H9 (cell line): Measurements from ENCODE around the gene RALGAPA2. TPM values are rescaled to one million over a fixed set of nuclear protein-coding genes. Genes with fewer than 3 reads are reported as not detected.

Experiments
- DNase-seq: peaks from one replicate; pipeline ENCODE4 v3.0.0-alpha.2; 2017
- H2AFZ ChIP-seq: one replicate; pipeline ENCODE4 v1.6.1; 2013; ENCODE audit warnings: mild to moderate bottlenecking, low read length, control low read depth, moderate library complexity
- H2AK5ac ChIP-seq: 2 replicates; pipeline ENCODE4 v1.6.1; 2013; ENCODE audit warnings: low read length, control low read depth, mixed read lengths; ENCODE audit not compliant: insufficient read length
- H2BK120ac ChIP-seq: one replicate; pipeline ENCODE4 v1.6.1; 2013; ENCODE audit warnings: low read depth, mild to moderate bottlenecking, low read length, control low read depth, inconsistent platforms; ENCODE audit not compliant: poor library complexity, severe bottlenecking
- H2BK12ac ChIP-seq: 2 replicates; pipeline ENCODE4 v1.6.1; 2013; ENCODE audit warnings: low read length, control low read depth, mixed read lengths, low read depth; ENCODE audit not compliant: insufficient read length
- H2BK15ac ChIP-seq: 2 replicates; pipeline ENCODE4 v1.6.1; 2013; ENCODE audit warnings: low read depth, low read length, control low read depth
- H2BK20ac ChIP-seq: one replicate; pipeline ENCODE4 v1.6.1; 2013; ENCODE audit warnings: low read depth, mild to moderate bottlenecking, low read length, control low read depth, inconsistent platforms; ENCODE audit not compliant: poor library complexity, severe bottlenecking
- H2BK5ac ChIP-seq: 2 replicates; pipeline ENCODE4 v1.6.1; 2013; ENCODE audit warnings: low read length, control low read depth, mixed read lengths; ENCODE audit not compliant: insufficient read length
- H3K14ac ChIP-seq: 2 replicates; pipeline ENCODE4 v1.6.1; 2013; ENCODE audit warnings: low read length, control low read depth; ENCODE audit not compliant: insufficient read depth
- H3K18ac ChIP-seq: 2 replicates; pipeline ENCODE4 v1.6.1; 2013; ENCODE audit warnings: low read depth, mild to moderate bottlenecking, mixed read lengths, low read length, control low read depth; ENCODE audit not compliant: insufficient read length
- H3K23ac ChIP-seq: 2 replicates; pipeline ENCODE4 v1.6.1; 2013; ENCODE audit warnings: low read length, control low read depth, mixed read lengths, low read depth; ENCODE audit not compliant: insufficient read length
- H3K23me2 ChIP-seq: 2 replicates; pipeline ENCODE4 v1.6.1; 2013; ENCODE audit warnings: low read depth, mild to moderate bottlenecking, mixed read lengths, low read length, control low read depth; ENCODE audit not compliant: insufficient read length, poor library complexity, severe bottlenecking
- H3K27ac ChIP-seq: 2 replicates; pipeline ENCODE4 v1.5.1; 2013; ENCODE audit warnings: low read length, control low read depth, mixed read lengths, low read depth; ENCODE audit not compliant: insufficient read length
- H3K27me3 ChIP-seq: 2 replicates; pipeline ENCODE4 v1.6.1; 2013; ENCODE audit warnings: low read length, control low read depth, inconsistent platforms; ENCODE audit not compliant: insufficient read depth
- H3K4ac ChIP-seq: 2 replicates; pipeline ENCODE4 v1.6.1; 2013; ENCODE audit warnings: low read depth, mild to moderate bottlenecking, control low read depth, inconsistent platforms, low read length, moderate library complexity
- H3K4me1 ChIP-seq: 2 replicates; pipeline ENCODE4 v1.6.1; 2013; ENCODE audit warnings: low read length, control low read depth, inconsistent platforms; ENCODE audit not compliant: insufficient read depth
- H3K4me2 ChIP-seq: 2 replicates; pipeline ENCODE4 v1.6.1; 2013; ENCODE audit warnings: low read length, control low read depth, mixed read lengths; ENCODE audit not compliant: insufficient read length, insufficient read depth
- H3K56ac ChIP-seq: 2 replicates; pipeline ENCODE4 v1.6.1; 2013; ENCODE audit warnings: low read depth, mild to moderate bottlenecking, mixed read lengths, low read length, control low read depth; ENCODE audit not compliant: insufficient read length
- H3K79me1 ChIP-seq: 2 replicates; pipeline ENCODE4 v1.6.1; 2013; ENCODE audit warnings: low read depth, mild to moderate bottlenecking, moderate library complexity, low read length, control low read depth, inconsistent platforms; ENCODE audit not compliant: insufficient read depth, poor library complexity, severe bottlenecking
- H3K79me2 ChIP-seq: 2 replicates; pipeline ENCODE4 v1.6.1; 2013; ENCODE audit warnings: low read length, control low read depth, inconsistent platforms; ENCODE audit not compliant: insufficient read depth
- H3K9ac ChIP-seq: 2 replicates; pipeline ENCODE4 v1.6.1; 2013; ENCODE audit warnings: low read length, control low read depth, mixed read lengths; ENCODE audit not compliant: insufficient read length; ENCODE audit errors: extremely low read depth
- H3K9me3 ChIP-seq: one replicate; pipeline ENCODE4 v1.6.1; 2013; ENCODE audit warnings: low read depth, low read length, inconsistent platforms; ENCODE audit not compliant: control insufficient read depth
- H3T11ph ChIP-seq: one replicate; pipeline ENCODE4 v1.6.1; 2013; ENCODE audit warnings: mild to moderate bottlenecking, low read length, control low read depth, inconsistent platforms
- H4K20me1 ChIP-seq: one replicate; pipeline ENCODE4 v1.6.1; 2013; ENCODE audit not compliant: control insufficient read depth, insufficient read length, insufficient read depth
- H4K5ac ChIP-seq: 2 replicates; pipeline ENCODE4 v1.6.1; 2013; ENCODE audit warnings: low read depth, mild to moderate bottlenecking, mixed read lengths, low read length, control low read depth; ENCODE audit not compliant: insufficient read length
- H4K8ac ChIP-seq: replicated peaks from 2 replicates; pipeline ENCODE4 v1.6.1; 2013; ENCODE audit warnings: low read length, control low read depth, mixed read lengths, low read depth; ENCODE audit not compliant: insufficient read length
- H4K91ac ChIP-seq: 2 replicates; pipeline ENCODE4 v1.6.1; 2013; ENCODE audit warnings: low read depth, mild to moderate bottlenecking, moderate library complexity, mixed read lengths, low read length, control low read depth; ENCODE audit not compliant: insufficient read length
- H3K27ac Mint-ChIP-seq, 3 experiments: 2 replicates in 2 of 3; 3 replicates in 1 of 3; pipeline ENCODE4 v1.8.0; 2020 to 2021; ENCODE audit warnings: mixed read lengths in 3 of 3, mild to moderate bottlenecking in 1 of 3, moderate library complexity in 1 of 3
- H3K27me3 Mint-ChIP-seq: 2 replicates; pipeline ENCODE4 v1.8.0; 2021; ENCODE audit warnings: low read depth, mild to moderate bottlenecking, moderate library complexity, mixed read lengths
- H3K36me3 Mint-ChIP-seq, 3 experiments: 2 replicates in 2 of 3; 3 replicates in 1 of 3; pipeline ENCODE4 v1.8.0; 2020 to 2021; ENCODE audit warnings: low read depth in 3 of 3, mixed read lengths in 3 of 3; ENCODE audit not compliant: insufficient read depth in 1 of 3
- H3K4me1 Mint-ChIP-seq, 2 experiments: 2 replicates each; pipeline ENCODE4 v1.8.0; 2020; ENCODE audit warnings: mixed read lengths in 2 of 2
- H3K4me3 Mint-ChIP-seq, 2 experiments: 2 replicates in 1 of 2; 3 replicates in 1 of 2; pipeline ENCODE4 v1.8.0; 2020 to 2021; ENCODE audit warnings: mild to moderate bottlenecking in 2 of 2, mixed read lengths in 2 of 2, moderate library complexity in 1 of 2
- H3K9me3 Mint-ChIP-seq, 2 experiments: 2 replicates in 1 of 2; 3 replicates in 1 of 2; pipeline ENCODE4 v1.8.0; 2020; ENCODE audit warnings: mild to moderate bottlenecking in 2 of 2, mixed read lengths in 2 of 2, moderate library complexity in 1 of 2
- WGBS: extraction: QIAGEN DNeasy Blood & Tissue Kit; methylation state at CpG from one replicate; pipeline ENCODE4 v1.1.7; 2013; ENCODE audit warnings: missing lambda C conversion rate, low lambda C conversion rate, mixed read lengths; ENCODE audit not compliant: insufficient read length; ENCODE audit errors: extremely low coverage; 5-methylcytosine and 5-hydroxymethylcytosine counted together
- total RNA-seq: library from RNA; stranded (reverse); gene quantifications from 2 replicates; pipeline ENCODE4 v1.2.1, GENCODE V29; 2021
- TF ChIP-seq, protein P1 (sequence below): fragments of 200-600 bp; sonication (generic); conservative IDR thresholded peaks from 3 replicates; pipeline ENCODE4 v1.8.0; 2021; ENCODE audit warnings: antibody characterized with exemption, mild to moderate bottlenecking

Gene RALGAPA2
- total RNA-seq, 1 experiment from 2014 or later = 16.6 TPM

DNA sequence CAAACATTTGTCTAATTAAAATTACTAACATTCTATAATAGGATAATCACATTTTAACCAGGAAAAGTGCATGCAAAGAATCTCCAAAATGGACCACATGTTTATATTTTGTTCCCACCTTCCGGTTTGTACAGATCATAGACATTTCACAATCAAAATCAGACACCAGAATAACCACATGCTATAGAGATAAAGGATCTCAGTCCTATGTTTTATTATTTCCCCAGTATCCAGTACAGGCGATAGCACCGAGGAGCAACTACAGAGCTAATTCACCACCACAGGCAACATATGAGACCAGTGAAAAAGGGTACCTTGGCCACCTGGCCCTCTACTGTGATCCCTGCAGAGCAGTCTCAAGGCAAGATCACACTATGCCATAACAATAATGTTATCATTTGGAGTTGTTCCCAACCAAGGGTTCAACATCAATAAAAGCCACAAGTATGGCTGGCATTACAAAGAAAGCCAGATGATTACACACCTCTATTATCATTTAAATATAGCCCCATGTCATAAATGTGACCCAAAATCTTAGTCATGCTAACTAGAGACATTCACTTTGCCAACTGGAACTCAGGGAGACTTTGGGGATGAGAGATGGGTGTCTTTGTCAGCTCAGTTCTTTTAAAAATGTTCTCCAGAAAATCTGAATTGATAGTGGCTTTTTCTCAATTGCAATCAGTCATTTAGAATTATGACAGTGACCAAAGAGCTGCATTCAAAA is 46.7 kb downstream of the RALGAPA2 start:
- no peak overlapping the region for H4K8ac ChIP-seq
- no CpG with 5 or more reads among the region's 3 CpGs for WGBS
- no peak overlapping the region for H2BK15ac ChIP-seq
- H4K5ac ChIP-seq = no peak overlapping the region
- no peaks in the 10 kb centered on the region for H3K9me3 ChIP-seq
- H3K9me3 Mint-ChIP-seq = no peaks in the 10 kb centered on the region
- H2BK20ac ChIP-seq = no peak overlapping the region
- no peaks in the 10 kb centered on the region for H3K79me2 ChIP-seq
- H4K20me1 ChIP-seq = no peaks in the 10 kb centered on the region
- 0 out of 2 replicates have a peak overlapping the region, but pooled peaks have one; percentile 65 for H3K14ac ChIP-seq
- peaks cover 27 to 28% of the 10 kb centered on the region in 2 experiments for H3K4me1 Mint-ChIP-seq
- H3K27me3 Mint-ChIP-seq = no peaks in the 10 kb centered on the region
- H2BK5ac ChIP-seq = no peak overlapping the region
- no peak overlapping the region for H3K4me3 Mint-ChIP-seq
- no peak overlapping the region for H3T11ph ChIP-seq
- no peak overlapping the region for H3K4ac ChIP-seq
- no peaks in the 10 kb centered on the region for H3K79me1 ChIP-seq
- no peak overlapping the region for H3K9ac ChIP-seq
- H3K36me3 Mint-ChIP-seq = no peaks in the 10 kb centered on the region
- no peak overlapping the region for H3K27ac ChIP-seq
- no peak overlapping the region for H2BK120ac ChIP-seq
- no peak overlapping the region for H3K23ac ChIP-seq
- peak overlapping the region in 2 of 3 experiments; percentile 4 to 64; a peak in 1 of 7 replicates for H3K27ac Mint-ChIP-seq
- no peak overlapping the region for H2AFZ ChIP-seq
- no peak overlapping the region for H2AK5ac ChIP-seq
- peaks cover 4% of the 10 kb centered on the region for H3K4me1 ChIP-seq
- H3K56ac ChIP-seq = no peak overlapping the region
- no peak overlapping the region for H3K4me2 ChIP-seq
- no peak overlapping the region for H2BK12ac ChIP-seq
- H3K18ac ChIP-seq = no peak overlapping the region
- no peaks in the 10 kb centered on the region for H3K27me3 ChIP-seq
- no peak overlapping the region for H4K91ac ChIP-seq
- DNase-seq = no peak
- TF ChIP-seq, protein P1, sequence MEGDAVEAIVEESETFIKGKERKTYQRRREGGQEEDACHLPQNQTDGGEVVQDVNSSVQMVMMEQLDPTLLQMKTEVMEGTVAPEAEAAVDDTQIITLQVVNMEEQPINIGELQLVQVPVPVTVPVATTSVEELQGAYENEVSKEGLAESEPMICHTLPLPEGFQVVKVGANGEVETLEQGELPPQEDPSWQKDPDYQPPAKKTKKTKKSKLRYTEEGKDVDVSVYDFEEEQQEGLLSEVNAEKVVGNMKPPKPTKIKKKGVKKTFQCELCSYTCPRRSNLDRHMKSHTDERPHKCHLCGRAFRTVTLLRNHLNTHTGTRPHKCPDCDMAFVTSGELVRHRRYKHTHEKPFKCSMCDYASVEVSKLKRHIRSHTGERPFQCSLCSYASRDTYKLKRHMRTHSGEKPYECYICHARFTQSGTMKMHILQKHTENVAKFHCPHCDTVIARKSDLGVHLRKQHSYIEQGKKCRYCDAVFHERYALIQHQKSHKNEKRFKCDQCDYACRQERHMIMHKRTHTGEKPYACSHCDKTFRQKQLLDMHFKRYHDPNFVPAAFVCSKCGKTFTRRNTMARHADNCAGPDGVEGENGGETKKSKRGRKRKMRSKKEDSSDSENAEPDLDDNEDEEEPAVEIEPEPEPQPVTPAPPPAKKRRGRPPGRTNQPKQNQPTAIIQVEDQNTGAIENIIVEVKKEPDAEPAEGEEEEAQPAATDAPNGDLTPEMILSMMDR = no peak
- no peaks in the 10 kb centered on the region for H3K23me2 ChIP-seq
